Measurements from ENCODE around the gene SENP1. TPM values are rescaled to one million over a fixed set of nuclear protein-coding genes. Genes with fewer than 3 reads are reported as not detected.

Gene SENP1
- polyA plus RNA-seq, 1 donor from 2014 or later: 14.0 TPM

DNA sequence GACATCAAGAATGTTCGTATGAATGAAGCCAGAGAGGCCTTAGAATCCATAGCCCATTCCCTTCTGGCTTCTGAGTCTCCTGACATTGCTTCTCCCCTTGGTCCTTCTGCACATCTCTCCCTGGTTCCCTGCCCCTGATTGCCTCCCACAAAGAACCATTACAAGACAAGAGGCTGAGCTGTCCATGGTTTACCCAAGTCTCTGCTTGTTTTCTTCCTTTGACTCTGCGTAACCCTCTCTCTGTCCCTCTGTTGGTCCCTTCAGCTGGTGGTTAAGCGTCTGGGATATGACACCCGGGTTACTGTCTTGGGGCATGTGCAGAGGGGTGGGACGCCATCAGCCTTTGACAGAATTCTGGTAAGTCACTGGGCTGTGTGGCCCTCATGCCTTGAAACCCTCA lies 29.1 kb upstream of the SENP1 start:
- Histone ChIP-seq H3K4me3 (ENCODE audit: low read length) (no peak overlapping the region), H4K20me1 (ENCODE audit: insufficient read depth) (no peaks in the 10 kb centered on the region), H3K36me3 (ENCODE audit: insufficient read depth, low read length) (no peaks in the 10 kb centered on the region), H3K27me3 (ENCODE audit: insufficient read depth, low read depth, low read length) (no peaks in the 10 kb centered on the region), H3K9me3 (ENCODE audit: low read length) (no peaks in the 10 kb centered on the region), H3K4me2 (ENCODE audit: low read length) (no peak overlapping the region), H2AFZ (ENCODE audit: low read depth, low read length) (no peak overlapping the region), H3K9me2 (ENCODE audit: insufficient read depth, low read length) (no peaks in the 10 kb centered on the region), H3F3A (ENCODE audit: insufficient read depth, low read length, poor library complexity, severe bottlenecking) (no peaks in the 10 kb centered on the region), H3K79me2 (replicated peaks; ENCODE audit: insufficient read depth, low read length) (no peaks in the 10 kb centered on the region), H3K27ac (ENCODE audit: low read length) (no peak overlapping the region), H3K9ac (ENCODE audit: low read length) (no peak overlapping the region)
- TF ChIP-seq POLR2AphosphoS5 (IDR thresholded peaks at IDR 0.05): no peak
- no peak for TF ChIP-seq TAF1 (IDR thresholded peaks at IDR 0.05; ENCODE audit: low read depth)
- TF ChIP-seq EZH2 (IDR thresholded peaks at IDR 0.05; ENCODE audit: borderline replicate concordance, insufficient read depth, low read length, poor library complexity, severe bottlenecking): no peak
- TF ChIP-seq MXI1 (conservative IDR thresholded peaks at IDR 0.05; ENCODE audit: poor library complexity, severe bottlenecking): no peak
- TF ChIP-seq RAD21 (conservative IDR thresholded peaks at IDR 0.05): no peak
- TF ChIP-seq, protein P1, sequence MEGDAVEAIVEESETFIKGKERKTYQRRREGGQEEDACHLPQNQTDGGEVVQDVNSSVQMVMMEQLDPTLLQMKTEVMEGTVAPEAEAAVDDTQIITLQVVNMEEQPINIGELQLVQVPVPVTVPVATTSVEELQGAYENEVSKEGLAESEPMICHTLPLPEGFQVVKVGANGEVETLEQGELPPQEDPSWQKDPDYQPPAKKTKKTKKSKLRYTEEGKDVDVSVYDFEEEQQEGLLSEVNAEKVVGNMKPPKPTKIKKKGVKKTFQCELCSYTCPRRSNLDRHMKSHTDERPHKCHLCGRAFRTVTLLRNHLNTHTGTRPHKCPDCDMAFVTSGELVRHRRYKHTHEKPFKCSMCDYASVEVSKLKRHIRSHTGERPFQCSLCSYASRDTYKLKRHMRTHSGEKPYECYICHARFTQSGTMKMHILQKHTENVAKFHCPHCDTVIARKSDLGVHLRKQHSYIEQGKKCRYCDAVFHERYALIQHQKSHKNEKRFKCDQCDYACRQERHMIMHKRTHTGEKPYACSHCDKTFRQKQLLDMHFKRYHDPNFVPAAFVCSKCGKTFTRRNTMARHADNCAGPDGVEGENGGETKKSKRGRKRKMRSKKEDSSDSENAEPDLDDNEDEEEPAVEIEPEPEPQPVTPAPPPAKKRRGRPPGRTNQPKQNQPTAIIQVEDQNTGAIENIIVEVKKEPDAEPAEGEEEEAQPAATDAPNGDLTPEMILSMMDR (IDR thresholded peaks at IDR 0.05; ENCODE audit: poor library complexity, severe bottlenecking): no peak
- no peak for TF ChIP-seq SMC3 (conservative IDR thresholded peaks at IDR 0.05; ENCODE audit: poor library complexity)
- TF ChIP-seq, protein P2, sequence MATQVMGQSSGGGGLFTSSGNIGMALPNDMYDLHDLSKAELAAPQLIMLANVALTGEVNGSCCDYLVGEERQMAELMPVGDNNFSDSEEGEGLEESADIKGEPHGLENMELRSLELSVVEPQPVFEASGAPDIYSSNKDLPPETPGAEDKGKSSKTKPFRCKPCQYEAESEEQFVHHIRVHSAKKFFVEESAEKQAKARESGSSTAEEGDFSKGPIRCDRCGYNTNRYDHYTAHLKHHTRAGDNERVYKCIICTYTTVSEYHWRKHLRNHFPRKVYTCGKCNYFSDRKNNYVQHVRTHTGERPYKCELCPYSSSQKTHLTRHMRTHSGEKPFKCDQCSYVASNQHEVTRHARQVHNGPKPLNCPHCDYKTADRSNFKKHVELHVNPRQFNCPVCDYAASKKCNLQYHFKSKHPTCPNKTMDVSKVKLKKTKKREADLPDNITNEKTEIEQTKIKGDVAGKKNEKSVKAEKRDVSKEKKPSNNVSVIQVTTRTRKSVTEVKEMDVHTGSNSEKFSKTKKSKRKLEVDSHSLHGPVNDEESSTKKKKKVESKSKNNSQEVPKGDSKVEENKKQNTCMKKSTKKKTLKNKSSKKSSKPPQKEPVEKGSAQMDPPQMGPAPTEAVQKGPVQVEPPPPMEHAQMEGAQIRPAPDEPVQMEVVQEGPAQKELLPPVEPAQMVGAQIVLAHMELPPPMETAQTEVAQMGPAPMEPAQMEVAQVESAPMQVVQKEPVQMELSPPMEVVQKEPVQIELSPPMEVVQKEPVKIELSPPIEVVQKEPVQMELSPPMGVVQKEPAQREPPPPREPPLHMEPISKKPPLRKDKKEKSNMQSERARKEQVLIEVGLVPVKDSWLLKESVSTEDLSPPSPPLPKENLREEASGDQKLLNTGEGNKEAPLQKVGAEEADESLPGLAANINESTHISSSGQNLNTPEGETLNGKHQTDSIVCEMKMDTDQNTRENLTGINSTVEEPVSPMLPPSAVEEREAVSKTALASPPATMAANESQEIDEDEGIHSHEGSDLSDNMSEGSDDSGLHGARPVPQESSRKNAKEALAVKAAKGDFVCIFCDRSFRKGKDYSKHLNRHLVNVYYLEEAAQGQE (IDR thresholded peaks at IDR 0.05; ENCODE audit: borderline replicate concordance): no peak
- TF ChIP-seq EP300 (conservative IDR thresholded peaks at IDR 0.05; ENCODE audit: poor library complexity, severe bottlenecking): no peak

DNA sequence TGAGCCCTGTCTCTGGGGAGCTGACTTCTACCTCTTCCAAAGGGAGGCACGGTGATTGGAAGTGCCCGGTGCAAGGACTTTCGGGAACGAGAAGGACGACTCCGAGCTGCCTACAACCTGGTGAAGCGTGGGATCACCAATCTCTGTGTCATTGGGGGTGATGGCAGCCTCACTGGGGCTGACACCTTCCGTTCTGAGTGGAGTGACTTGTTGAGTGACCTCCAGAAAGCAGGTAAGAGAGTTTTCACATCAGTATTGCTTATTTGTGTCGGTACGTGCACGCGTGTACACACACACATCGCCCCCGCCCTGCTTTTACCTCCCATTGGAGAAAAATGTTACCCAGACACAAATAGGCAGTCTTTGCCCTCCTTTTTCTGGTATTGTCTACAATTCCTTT lies 26.9 kb upstream of the SENP1 start:
- TF ChIP-seq TAF1 (IDR thresholded peaks at IDR 0.05; ENCODE audit: low read depth) (no peak), POLR2AphosphoS5 (IDR thresholded peaks at IDR 0.05) (no peak), EZH2 (IDR thresholded peaks at IDR 0.05; ENCODE audit: borderline replicate concordance, insufficient read depth, low read length, poor library complexity, severe bottlenecking) (no peak), EP300 (conservative IDR thresholded peaks at IDR 0.05; ENCODE audit: poor library complexity, severe bottlenecking) (no peak), RAD21 (conservative IDR thresholded peaks at IDR 0.05) (no peak), MXI1 (conservative IDR thresholded peaks at IDR 0.05; ENCODE audit: poor library complexity, severe bottlenecking) (no peak), SMC3 (conservative IDR thresholded peaks at IDR 0.05; ENCODE audit: poor library complexity) (no peak)
- TF ChIP-seq, protein P2 (IDR thresholded peaks at IDR 0.05; ENCODE audit: borderline replicate concordance): no peak
- TF ChIP-seq, protein P1 (IDR thresholded peaks at IDR 0.05; ENCODE audit: poor library complexity, severe bottlenecking): no peak

More for the DNA sequence above, 26.9 kb upstream of the SENP1 start:
- H3K79me2 ChIP-seq (replicated peaks; ENCODE audit: insufficient read depth, low read length): peaks cover 4% of the 10 kb centered on the region
- H3F3A ChIP-seq (ENCODE audit: insufficient read depth, low read length, poor library complexity, severe bottlenecking): no peaks in the 10 kb centered on the region
- no peaks in the 10 kb centered on the region for H3K27me3 ChIP-seq (ENCODE audit: insufficient read depth, low read depth, low read length)
- no peak overlapping the region for H2AFZ ChIP-seq (ENCODE audit: low read depth, low read length)
- H4K20me1 ChIP-seq (ENCODE audit: insufficient read depth): no peaks in the 10 kb centered on the region
- H3K9me3 ChIP-seq (ENCODE audit: low read length): no peaks in the 10 kb centered on the region
- H3K9me2 ChIP-seq (ENCODE audit: insufficient read depth, low read length): no peaks in the 10 kb centered on the region
- no peak overlapping the region for H3K9ac ChIP-seq (ENCODE audit: low read length)
- no peak overlapping the region for H3K4me3 ChIP-seq (ENCODE audit: low read length)
- H3K4me2 ChIP-seq (ENCODE audit: low read length): no peak overlapping the region
- no peaks in the 10 kb centered on the region for H3K36me3 ChIP-seq (ENCODE audit: insufficient read depth, low read length)
- no peak overlapping the region for H3K27ac ChIP-seq (ENCODE audit: low read length)
